MCF 10A (cell line): ENCODE results near the gene MED16. TPM values are rescaled to one million over a fixed set of nuclear protein-coding genes. Genes with fewer than 3 reads are reported as not detected.
"Not testable (repeated sequence)": the region's sequence is repeated elsewhere in the genome, so short reads cannot be mapped to it uniquely, and the experiment has no call there.

Experiments used
- BruUV-seq: library from RNA; stranded (reverse); fragments of 400-500 nt; replicated peaks from 2 replicates; lab custom pipeline; 2021; lab: Mats Ljungman, UMichigan
- CTCF ChIA-PET: fragments of 300-600 bp; sonication (Branson Sonifier 250); formaldehyde crosslinking; extraction: SDS; loops from one replicate; lab custom pipeline; 2021; ENCODE audit warnings: antibody characterized with exemption, inconsistent platforms; lab: Yijun Ruan, JAX
- POLR2A ChIA-PET: fragments of 300-600, 350-650 bp; sonication (Branson Sonifier 250); formaldehyde crosslinking; extraction: SDS; loops from one replicate; lab custom pipeline; 2020; ENCODE audit warnings: antibody characterized with exemption, inconsistent platforms; lab: Yijun Ruan, JAX
- DNase-seq: peaks from one replicate; pipeline ENCODE4 v3.0.0-alpha.2; 2018; ENCODE audit not compliant: unreplicated experiment
- H3K27ac Mint-ChIP-seq: one replicate; pipeline ENCODE4 v1.8.0; 2022; ENCODE audit warnings: mild to moderate bottlenecking, low read depth, mixed read lengths; ENCODE audit not compliant: unreplicated experiment
- H3K27me3 Mint-ChIP-seq: one replicate; pipeline ENCODE4 v1.8.0; 2022; ENCODE audit warnings: mixed read lengths; ENCODE audit not compliant: insufficient read depth, unreplicated experiment
- H3K36me3 Mint-ChIP-seq: one replicate; pipeline ENCODE4 v1.8.0; 2022; ENCODE audit warnings: mild to moderate bottlenecking, moderate library complexity, mixed read lengths; ENCODE audit not compliant: insufficient read depth, unreplicated experiment
- H3K4me1 Mint-ChIP-seq: one replicate; pipeline ENCODE4 v1.8.0; 2022; ENCODE audit warnings: mixed read lengths; ENCODE audit not compliant: insufficient read depth, unreplicated experiment
- H3K4me3 Mint-ChIP-seq: one replicate; pipeline ENCODE4 v1.8.0; 2022; ENCODE audit warnings: mild to moderate bottlenecking, moderate library complexity, mixed read lengths; ENCODE audit not compliant: unreplicated experiment
- H3K9me3 Mint-ChIP-seq: one replicate; pipeline ENCODE4 v1.8.0; 2022; ENCODE audit warnings: mixed read lengths; ENCODE audit not compliant: unreplicated experiment
- CTCF ChIP-seq: fragments of 200-600 bp; IDR thresholded peaks from one replicate; pipeline ENCODE4 v1.8.0; 2022; ENCODE audit warnings: antibody characterized with exemption, mild to moderate bottlenecking; ENCODE audit not compliant: unreplicated experiment
- intact Hi-C: fragments of 100-400 bp; cut with micrococcal nuclease; formaldehyde crosslinking; loops from 2 replicates; pipeline ENCODE4 v1.14.1; 2022
- total RNA-seq: library from RNA; stranded (reverse); gene quantifications from 2 replicates; pipeline ENCODE4 v1.2.3, GENCODE V29; 2022

The MED16 gene
- total RNA-seq, 1 experiment from 2014 or later: 61.0 TPM

DNA sequence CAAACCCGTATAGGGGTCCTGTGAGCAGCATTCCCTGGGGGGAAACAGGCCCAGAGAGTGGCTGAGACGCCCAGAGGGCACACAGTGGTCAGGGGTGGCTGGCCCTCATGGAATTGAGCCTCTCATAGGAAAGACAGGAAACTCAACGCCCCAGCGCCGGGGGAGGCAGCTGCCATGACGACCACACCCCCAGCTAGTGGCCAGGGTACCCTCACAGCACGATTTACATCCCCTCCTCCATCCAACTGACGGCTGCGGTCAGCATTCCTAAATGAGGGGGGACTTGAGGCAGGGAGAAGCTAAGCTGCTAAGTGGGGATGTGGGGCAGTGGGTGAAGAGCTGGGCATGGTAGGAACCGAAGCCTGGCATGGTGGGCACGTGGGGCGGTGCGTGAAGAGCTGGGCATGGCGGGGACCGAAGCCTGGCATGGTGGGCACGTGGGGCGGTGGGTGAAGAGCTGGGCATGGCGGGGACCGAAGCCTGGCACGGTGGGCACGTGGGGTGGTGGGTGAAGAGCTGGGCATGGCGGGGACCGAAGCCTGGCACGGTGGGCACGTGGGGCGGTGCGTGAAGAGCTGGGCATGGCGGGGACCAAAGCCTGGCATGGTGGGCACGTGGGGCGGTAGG is 10.0 kb downstream of the MED16 start:
- CTCF ChIA-PET: interaction anchor here (0.6 to 0.9 kb wide), 2 partner anchors 11 to 101 kb away, joined by 3 to 4 read pairs; partner anchors contain the start of gene WDR18
- no peak overlapping the region for H3K27ac Mint-ChIP-seq
- H3K9me3 Mint-ChIP-seq: no peaks in the 10 kb centered on the region

GRCh38 chr19:881385-882071 is 11.5 kb downstream of the MED16 start:
- no peak overlapping the region for H3K4me3 Mint-ChIP-seq
- no peaks in the 10 kb centered on the region for H3K27me3 Mint-ChIP-seq
- CTCF ChIA-PET: interaction anchor here (0.6 to 0.9 kb wide), 2 partner anchors 13 to 17 kb away, joined by 3 to 6 read pairs; no protein-coding TSS in a partner anchor
- no peak overlapping the region for H3K27ac Mint-ChIP-seq
- H3K4me1 Mint-ChIP-seq: peaks cover 14% of the 10 kb centered on the region
- no peaks in the 10 kb centered on the region for H3K9me3 Mint-ChIP-seq
- intact Hi-C loops: no loop called here
- H3K36me3 Mint-ChIP-seq: peaks cover 47% of the 10 kb centered on the region
- no peak for DNase-seq
- no TSS peak for BruUV-seq
- no peak for TF ChIP-seq CTCF
- POLR2A ChIA-PET: interaction anchor here (1.1 kb wide), 1 partner anchor 85 kb away, joined by 3 read pairs; no protein-coding TSS in a partner anchor

More for the DNA sequence above, 10.0 kb downstream of the MED16 start:
- no peak overlapping the region for H3K4me3 Mint-ChIP-seq
- BruUV-seq: no TSS peak
- H3K4me1 Mint-ChIP-seq: peaks cover 14% of the 10 kb centered on the region
- intact Hi-C loops: loop anchor here (1.0 kb wide), 1 partner anchor 34 kb away; the partner anchor contains the start of gene KISS1R
- DNase-seq: no peak
- POLR2A ChIA-PET: interaction anchor here (0.6 to 1.5 kb wide), 3 partner anchors 10 to 143 kb away, joined by 3 to 8 read pairs (median 3); partner anchors contain the start of genes CFD, MED16 and RNU6-9
- peaks cover 61% of the 10 kb centered on the region for H3K36me3 Mint-ChIP-seq
- no peak for TF ChIP-seq CTCF
- no peaks in the 10 kb centered on the region for H3K27me3 Mint-ChIP-seq

- BruUV-seq: no TSS peak
- no peak overlapping the region for H3K4me3 Mint-ChIP-seq
- TF ChIP-seq CTCF: no peak
- peaks cover 14% of the 10 kb centered on the region for H3K4me1 Mint-ChIP-seq
- H3K9me3 Mint-ChIP-seq: no peaks in the 10 kb centered on the region
- DNase-seq: no peak
- no peak overlapping the region for H3K27ac Mint-ChIP-seq
- CTCF ChIA-PET: interaction anchor here (0.6 to 1.2 kb wide), 3 partner anchors 35 to 110 kb away, joined by 3 to 6 read pairs (median 6); no protein-coding TSS in a partner anchor
- intact Hi-C loops: no loop called here
- POLR2A ChIA-PET: interaction anchor here (0.6 to 1.4 kb wide), 3 partner anchors 17 to 334 kb away, joined by 3 read pairs; no protein-coding TSS in a partner anchor
- H3K36me3 Mint-ChIP-seq: peaks cover 49% of the 10 kb centered on the region
- H3K27me3 Mint-ChIP-seq: no peaks in the 10 kb centered on the region
These were observed 13.1 kb downstream of the MED16 start for GRCh38 chr19:879711-880438.

DNA sequence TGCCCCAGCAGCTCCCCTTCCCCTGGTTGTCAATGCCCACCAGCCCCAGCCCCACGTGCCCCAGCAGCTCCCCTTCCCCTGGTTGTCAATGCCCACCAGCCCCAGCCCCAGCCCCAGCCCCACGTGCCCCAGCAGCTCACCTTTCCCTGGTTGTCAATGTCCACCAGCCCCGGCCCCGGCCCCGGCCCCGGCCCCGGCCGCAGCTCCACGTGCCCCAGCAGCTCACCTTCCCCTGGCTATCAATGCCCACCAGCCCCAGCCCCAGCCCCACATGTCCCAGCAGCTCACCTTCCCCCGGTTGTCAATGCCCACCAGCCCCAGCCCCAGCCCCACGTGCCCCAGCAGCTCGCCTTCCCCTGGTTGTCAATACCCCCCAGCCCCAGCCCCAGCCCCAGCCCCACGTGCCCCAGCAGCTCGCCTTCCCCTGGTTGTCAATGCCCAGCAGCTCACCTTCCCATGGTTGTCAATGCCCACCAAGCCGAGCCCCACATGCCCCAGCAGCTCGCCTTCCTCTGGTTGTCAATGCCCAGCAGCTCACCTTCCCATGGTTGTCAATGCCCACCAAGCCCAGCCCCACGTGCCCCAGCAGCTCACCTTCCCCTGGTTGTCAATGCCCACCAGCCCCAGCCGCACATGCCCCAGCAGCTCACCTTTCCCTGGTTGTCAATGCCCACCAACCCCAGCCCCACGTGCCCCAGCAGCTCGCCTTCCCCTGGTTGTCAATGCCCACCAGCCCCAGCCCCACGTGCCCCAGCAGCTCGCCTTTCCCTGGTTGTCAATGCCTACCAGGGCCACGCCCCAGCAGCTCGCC is 14.0 kb downstream of the MED16 start:
- peaks cover 12% of the 10 kb centered on the region for H3K4me1 Mint-ChIP-seq
- H3K27ac Mint-ChIP-seq, DNase-seq, BruUV-seq, H3K27me3 Mint-ChIP-seq, H3K4me3 Mint-ChIP-seq, intact Hi-C loops, H3K9me3 Mint-ChIP-seq: not testable (repeated sequence)
- CTCF ChIA-PET: interaction anchor here (0.6 to 1.2 kb wide), 3 partner anchors 34 to 110 kb away, joined by 3 to 6 read pairs (median 6); no protein-coding TSS in a partner anchor
- POLR2A ChIA-PET: interaction anchor here (0.6 to 1.4 kb wide), 4 partner anchors 16 to 335 kb away, joined by 3 read pairs; no protein-coding TSS in a partner anchor
- H3K36me3 Mint-ChIP-seq: peaks cover 46% of the 10 kb centered on the region

GRCh38 chr19:877992-878660 is 14.9 kb downstream of the MED16 start:
- H3K27ac Mint-ChIP-seq, BruUV-seq, CTCF ChIA-PET, intact Hi-C loops, DNase-seq, H3K4me3 Mint-ChIP-seq, H3K9me3 Mint-ChIP-seq, H3K27me3 Mint-ChIP-seq, H3K4me1 Mint-ChIP-seq: not testable (repeated sequence)
- peaks cover 38% of the 10 kb centered on the region for H3K36me3 Mint-ChIP-seq
- POLR2A ChIA-PET: interaction anchor here (0.6 to 1.4 kb wide), 2 partner anchors 15 to 255 kb away, joined by 3 read pairs; no protein-coding TSS in a partner anchor
